Eye (tissue), 1 donor: Measurements from ENCODE around the gene CD3E.

ENCODE experiments used
- DNase-seq: peaks from one replicate; pipeline ENCODE4 v3.0.0-alpha.2; 2015

CD3E gene

DNA sequence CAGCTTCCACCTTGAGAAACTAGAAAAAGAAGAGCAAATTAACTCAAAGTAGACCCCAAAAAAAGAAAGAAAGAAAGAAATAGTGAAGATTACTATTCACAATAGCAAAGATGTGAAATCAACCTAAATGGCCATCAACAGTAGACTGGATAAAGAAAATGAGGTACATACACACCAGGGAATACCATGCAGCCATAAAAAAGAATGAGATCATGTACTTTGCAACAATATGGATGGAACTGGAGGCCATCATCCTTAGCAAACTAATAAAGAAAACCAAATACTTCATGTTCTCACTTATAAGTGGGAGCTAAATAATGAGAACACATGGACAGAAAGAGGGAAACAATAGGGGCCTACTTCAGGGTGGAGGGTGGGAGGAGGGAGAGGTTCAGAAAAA lies 24.2 kb downstream of the CD3E start:
- DNase-seq, result no peak

DNA sequence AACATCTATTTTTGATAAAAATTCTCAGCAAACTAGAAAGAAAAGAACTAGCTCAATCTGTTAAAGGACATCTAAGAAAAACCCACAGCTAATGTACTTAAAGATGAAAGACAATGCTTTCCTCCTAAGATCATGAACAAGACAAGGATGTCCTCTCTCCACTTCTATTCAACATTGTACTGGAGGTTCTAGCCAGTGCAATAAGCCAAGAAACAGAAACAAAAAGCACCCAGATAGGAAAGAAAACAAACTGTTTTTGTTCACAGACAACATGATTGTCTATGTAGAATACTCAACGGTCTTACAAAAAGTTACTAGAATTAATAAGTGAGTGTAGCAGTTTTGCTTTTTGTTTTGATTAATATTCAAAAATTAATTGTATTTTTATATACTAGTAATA lies 30.2 kb downstream of the CD3E start:
- DNase-seq, result no peak

DNA sequence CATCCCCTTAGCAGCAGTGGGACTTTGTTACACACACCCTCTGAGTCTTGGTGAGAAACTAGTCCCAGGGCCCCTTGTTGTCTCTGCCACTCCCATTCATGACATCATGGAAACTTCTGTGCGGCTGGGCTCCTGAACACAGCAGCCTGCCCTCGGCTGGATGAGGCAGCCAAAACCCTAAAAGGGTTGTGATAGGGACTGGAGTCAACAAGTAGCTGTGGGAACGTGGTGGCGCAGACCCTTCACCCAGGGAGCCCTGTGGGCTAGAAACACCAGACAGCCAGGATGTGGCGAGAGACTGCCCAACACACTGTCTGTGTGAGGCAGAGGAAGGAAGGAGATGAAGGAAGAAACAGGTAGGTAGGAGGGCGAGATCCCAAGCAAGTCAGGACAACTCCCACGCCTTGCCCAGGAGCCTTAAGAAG lies 34.1 kb downstream of the CD3E start:
- DNase-seq, result no peak

DNA sequence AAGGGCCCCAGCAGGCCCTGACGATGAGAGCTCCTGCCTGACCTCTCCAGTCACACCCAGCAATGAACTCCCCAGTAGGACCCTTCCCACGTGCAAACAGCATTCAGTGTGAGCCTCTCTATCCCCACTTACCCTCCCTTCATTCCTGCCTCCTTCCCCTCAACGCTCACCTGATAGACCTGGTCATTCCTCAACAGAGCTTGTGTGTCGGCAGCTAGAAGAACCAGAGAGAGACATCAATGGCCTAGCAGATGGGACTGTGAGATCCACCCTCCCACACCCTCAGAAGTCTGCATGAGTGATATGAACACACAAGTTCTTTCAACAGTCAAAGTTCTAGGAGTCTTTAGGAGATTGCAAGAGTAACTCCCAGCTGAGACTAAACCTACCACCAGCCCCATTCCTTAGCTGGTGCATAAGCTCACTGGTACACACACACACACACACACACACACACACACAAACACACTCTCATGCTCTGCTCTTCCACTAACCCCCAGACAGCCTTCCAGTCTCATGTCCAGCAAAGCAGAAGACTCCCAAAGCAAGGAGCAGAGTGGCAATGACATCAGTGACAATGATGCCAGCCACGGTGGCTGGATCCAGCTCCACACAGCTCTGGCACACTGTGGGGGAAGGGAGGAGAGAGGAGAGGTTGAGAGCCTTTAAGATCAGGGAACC lies 34.9 kb downstream of the CD3E start:
- DNase-seq, result no peak

DNA sequence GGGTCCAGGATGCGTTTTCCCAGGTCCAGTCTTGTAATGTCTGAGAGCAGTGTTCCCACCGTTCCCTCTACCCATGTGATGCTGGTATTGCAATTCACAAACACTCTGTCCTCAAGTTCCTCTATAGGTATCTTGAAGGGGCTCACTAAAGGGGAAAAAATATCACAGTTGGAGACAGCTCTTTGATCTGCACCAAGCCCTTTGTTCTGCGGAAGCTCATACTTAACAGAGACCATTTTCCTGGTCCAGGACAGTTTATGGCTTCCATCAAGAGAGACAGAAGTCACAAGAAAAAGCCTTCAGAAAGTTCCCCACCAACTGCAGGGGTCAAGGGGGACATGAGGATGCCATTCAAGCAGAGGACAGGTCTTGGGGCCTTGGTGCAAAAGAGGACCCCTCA lies 35.9 kb downstream of the CD3E start:
- no peak for DNase-seq

DNA sequence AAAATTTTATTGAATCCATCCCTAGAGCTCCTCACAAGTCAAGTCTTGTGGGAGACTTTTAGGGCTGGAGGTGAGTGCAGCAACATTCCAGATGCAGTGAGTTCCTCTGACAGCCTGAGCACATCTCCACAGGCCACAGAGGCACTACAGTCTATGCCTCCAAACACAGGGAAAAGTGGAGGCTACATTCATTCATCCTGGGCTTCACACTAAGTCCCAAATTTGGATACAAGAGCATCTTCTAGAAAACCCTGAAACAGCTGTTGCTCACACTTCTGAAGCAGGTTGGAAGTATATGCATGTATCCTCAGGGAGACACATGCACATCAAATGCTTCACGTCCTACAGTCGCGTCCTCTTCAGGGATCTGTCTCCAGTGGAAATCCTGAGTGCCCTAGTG lies 36.7 kb downstream of the CD3E start:
- DNase-seq, result no peak

DNA sequence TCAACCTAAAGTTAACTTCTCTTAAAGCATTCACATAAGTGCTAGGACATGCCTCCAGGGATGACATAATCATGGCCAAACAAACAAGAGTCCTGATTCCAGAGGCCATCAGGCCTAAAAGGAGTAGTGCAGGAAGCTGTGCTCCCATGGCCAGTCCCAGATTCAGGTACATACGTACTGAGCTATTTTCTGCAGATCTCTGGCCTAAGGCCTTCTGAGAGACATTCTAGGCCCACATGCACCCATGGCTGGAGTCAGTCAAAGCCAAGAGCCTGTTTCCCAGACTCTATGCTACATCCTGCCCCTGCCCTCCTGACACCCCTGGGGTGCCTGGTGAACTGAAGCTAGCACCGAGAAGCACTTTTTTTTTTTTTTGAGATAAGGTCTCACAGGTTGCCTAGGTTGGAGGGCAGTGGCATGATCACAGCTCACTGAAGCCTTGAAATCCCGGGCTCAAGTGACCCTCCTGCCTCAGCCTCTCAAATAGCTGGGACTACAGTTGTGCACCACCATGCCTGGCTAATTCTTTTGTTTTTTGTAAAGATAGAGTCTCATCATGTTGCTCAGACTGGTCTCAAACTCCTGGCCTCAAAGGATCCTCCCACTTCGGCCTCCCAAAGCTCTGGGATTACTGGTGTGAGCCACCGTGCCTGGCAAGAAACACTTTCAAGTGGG lies 37.4 kb downstream of the CD3E start:
- DNase-seq, result no peak

DNA sequence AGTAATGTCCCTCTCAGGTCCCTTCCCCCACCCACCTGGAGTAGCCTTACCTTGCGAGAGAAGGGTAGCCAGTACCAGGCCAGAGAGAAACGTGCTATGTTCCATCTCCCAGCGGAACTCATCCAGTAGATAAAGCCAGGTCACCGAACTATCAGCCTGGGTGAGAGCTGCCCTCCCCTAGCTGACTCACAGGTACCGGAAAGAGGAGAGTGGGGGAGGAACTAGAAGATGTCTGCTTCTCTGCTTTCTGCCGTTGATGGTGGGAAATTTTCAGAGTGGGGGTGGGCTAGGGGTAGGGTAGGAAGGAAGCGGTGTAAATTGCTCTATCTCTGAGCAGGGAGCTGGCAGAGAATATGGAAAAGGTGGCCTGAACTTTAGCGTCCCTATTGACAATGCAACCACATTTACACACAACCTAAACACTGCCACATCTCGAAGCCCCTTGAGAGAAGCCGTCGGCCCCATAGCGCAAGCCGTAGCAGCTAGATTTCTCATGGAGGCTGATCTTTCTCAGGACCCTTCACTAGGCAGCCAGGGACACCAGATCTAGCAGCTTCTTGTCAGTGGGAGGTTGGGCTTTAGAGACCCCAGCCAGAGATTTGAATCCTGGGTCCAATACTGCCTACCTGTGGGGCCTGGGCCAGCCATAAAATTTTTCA lies 38.1 kb downstream of the CD3E start, which contains the start of gene CD3D:
TSS of gene CD3D (minus strand) at position 203 of the 659 bp plus-strand sequence. CDS start at position 105, 98 bp downstream.
- DNase-seq, result no peak

DNA sequence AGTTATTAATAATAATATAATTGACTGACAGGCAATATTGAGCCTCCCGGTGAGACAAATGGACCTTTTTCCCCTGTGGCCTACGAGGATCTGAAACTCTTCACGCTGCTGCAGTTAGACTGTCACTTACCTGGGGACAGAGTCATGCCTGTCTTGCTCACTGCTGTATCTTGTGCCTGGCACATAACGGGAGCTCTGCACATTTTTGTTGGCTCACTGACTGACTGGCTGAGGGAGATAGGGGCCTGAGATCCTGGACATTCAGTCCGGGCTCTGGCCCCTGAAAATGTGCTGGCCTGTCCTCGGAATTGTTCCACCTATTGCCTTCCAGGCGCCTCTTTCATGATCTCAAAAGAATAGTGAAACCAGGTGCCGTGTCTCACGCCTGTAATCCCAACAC lies 38.7 kb downstream of the CD3E start:
- DNase-seq, result no peak

DNA sequence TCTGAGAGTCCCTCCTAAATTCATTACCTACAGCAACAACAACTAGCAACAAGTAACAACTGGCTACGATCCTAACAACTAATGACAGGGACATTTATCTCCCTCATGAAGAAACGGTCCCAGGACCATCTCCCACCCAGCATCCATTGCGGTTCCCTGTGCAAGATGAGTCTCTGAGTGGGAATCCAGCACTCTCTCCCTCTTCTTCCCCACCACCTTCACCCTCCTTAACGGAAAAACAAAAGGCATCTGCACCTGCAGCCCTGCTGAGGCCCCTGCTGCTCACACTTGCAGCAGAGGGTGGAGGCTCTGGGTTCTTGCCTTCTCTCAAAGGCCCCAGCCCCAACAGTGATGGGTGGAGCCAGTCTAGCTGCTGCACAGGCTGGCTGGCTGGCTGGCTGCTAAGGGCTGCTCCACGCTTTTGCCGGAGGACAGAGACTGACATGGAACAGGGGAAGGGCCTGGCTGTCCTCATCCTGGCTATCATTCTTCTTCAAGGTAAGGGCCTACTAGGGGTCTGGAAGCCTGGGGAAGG lies 39.5 kb downstream of the CD3E start, which contains the start of gene CD3G:
TSS of gene CD3G (plus strand) at position 364 of the 535 bp plus-strand sequence. CDS start at position 444, 80 bp downstream.
- DNase-seq, result no peak

DNA sequence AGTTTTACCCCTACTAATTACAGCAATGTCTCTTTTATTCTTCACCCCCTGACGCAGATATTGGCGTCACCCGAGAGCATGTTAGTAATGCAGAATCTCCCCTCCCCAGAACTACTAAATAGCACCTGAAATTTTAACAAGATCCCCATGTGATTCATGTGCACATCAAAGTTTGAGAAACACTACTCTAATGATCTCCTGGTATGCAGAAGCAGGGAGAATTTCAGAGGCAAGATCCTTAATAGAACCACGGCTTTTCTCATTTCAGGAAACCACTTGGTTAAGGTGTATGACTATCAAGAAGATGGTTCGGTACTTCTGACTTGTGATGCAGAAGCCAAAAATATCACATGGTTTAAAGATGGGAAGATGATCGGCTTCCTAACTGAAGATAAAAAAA lies 44.9 kb downstream of the CD3E start:
- no peak for DNase-seq

DNA sequence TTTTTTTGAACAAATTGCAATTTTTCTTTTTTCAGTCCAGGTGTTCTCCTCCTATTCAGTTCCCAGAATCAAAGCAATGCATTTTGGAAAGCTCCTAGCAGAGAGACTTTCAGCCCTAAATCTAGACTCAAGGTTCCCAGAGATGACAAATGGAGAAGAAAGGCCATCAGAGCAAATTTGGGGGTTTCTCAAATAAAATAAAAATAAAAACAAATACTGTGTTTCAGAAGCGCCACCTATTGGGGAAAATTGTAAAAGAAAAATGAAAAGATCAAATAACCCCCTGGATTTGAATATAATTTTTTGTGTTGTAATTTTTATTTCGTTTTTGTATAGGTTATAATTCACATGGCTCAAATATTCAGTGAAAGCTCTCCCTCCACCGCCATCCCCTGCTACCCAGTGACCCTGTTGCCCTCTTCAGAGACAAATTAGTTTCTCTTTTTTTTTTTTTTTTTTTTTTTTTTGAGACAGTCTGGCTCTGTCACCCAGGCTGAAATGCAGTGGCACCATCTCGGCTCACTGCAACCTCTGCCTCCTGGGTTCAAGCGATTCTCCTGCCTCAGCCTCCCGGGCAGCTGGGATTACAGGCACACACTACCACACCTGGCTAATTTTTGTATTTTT lies 48.7 kb downstream of the CD3E start:
- DNase-seq, result peak; percentile 65

DNA sequence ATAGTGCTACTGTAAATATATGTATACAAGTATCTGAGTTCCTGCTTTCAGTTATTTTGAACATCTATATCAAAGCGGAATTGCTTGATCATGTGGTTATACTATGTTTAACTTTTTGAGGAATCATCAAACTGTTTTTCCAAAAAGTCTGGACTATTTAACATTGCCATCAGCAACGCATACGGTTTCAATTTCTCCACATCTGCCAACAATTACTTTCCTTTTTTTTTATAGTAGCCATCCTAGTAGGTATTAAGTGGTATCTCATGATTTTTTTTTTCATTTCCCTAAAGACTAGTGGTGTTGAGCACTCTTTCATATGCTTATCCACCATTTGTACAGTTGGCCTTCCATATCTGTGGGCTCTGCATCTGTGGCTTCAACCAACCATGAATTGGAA lies 53.5 kb downstream of the CD3E start:
- DNase-seq, result peak; percentile 22

DNA sequence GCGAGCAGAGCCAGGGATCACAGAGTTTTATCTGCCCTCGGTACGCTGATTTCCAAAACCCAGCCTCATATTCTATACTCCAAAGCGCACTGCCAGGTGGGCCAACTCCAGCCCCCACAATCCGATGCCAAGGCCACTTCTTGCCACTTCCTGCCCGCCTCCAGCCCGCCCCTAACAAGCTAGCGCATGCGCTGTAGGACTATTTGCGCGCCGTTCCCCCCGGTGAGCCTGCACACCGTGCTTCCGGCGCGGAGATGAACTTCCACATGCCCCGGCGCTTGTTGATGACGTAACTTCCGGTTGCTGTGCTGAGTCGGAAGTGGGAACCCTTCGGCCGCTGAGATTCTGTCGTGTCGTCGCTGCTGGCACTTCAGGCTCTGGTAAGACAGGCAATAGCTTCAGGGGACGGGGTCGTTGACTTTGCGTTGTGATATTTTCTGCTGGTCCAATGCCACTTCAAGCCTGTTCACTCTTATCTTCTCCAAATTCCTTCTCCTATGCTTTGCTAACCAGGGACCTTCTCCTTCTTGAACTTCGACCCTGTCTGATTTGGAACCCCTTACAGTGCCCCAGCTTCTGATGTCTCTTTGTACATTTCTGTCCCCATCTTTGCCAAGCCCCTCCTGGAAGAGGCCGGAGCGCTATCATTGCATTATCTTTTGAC lies 54.9 kb downstream of the CD3E start, which contains the start of gene UBE4A:
TSS of gene UBE4A (plus strand) at position 306 of the 664 bp plus-strand sequence. CDS start 5,481 bp downstream, outside the sequence.
- peak; percentile 98 for DNase-seq

DNA sequence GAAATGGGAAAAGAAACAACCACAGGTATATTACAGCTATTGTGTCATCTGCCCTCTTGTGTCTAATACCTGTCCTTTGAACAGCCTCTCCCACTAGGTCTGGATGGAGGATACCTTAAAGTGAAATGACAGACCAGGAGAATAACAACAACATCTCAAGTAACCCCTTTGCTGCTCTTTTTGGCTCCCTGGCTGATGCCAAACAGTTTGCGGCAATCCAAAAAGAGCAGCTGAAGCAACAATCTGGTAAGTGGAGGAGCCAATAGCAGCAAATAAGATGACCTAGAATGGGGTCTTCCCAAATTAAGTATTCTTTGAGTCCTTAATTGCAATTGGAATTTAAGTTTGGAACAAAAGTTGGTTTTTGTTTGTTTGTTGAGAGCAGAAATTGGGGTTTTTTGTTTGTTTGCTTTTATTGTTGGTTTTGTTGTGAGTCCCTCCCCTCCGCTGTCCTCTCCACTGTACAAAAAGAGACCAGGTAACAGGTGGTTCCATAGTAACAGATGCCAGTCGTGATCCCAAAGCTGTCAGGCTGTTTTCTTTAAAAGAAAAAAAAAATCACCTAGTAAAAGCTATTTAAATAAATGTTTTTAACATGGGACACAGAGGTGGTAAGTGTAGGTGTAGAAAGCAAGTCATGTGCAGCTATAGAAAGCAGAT lies 60.6 kb downstream of the CD3E start:
- DNase-seq, result no peak
